ENCODE results near the gene MICAL2. TPM values are rescaled to one million over a fixed set of nuclear protein-coding genes. Genes with fewer than 3 reads are reported as not detected.

The MICAL2 gene
- total RNA-seq, 2 experiments from 2014 or later: not detected

DNA sequence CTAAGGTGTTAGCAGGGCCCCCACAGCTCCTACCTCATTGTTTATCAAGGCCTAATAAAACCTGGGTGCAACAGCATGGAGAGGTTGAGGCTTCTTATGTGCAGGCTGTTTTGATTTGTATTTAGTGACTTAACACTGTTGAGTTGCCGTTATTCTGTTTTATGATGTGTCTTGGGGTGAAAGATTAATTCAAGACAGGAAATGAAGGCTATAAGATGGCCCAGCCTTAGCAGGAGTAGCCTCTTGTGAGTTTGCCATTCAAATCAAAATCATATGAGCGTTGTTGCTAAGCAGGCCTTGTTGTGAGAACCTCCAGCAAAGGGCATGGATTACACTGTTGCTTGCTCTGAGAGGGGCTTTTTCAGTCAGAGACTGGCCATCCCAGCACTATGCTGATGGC is 31.8 kb downstream of the MICAL2 start:
- Histone ChIP-seq H3K9me3 (ENCODE audit: low read length) (no peaks in the 10 kb centered on the region), H3K4me2 (ENCODE audit: low read length) (no peak overlapping the region), H3K9me2 (ENCODE audit: insufficient read depth, low read length) (no peaks in the 10 kb centered on the region), H3K4me1 (ENCODE audit: insufficient read depth, low read length, poor library complexity, severe bottlenecking) (no peaks in the 10 kb centered on the region), H3K27ac (ENCODE audit: low read depth, low read length, poor library complexity, severe bottlenecking) (no peak overlapping the region), H3K36me3 (ENCODE audit: insufficient read depth, low read length) (no peaks in the 10 kb centered on the region), H4K20me1 (ENCODE audit: insufficient read depth, low read length) (no peaks in the 10 kb centered on the region), H2AFZ (ENCODE audit: low read length) (no peak overlapping the region), H3K79me2 (ENCODE audit: insufficient read depth, low read depth, low read length) (no peaks in the 10 kb centered on the region), H3K4me3 (ENCODE audit: low read depth, low read length, poor library complexity, severe bottlenecking) (no peak overlapping the region)
- BruUV-seq (replicated peaks): no TSS peak
- intact Hi-C loops (cut with micrococcal nuclease; ENCODE audit: unreplicated experiment): no loop called here
- ChIA-PET POLR2A (no interaction called here), CTCF (ENCODE audit: unreplicated experiment) (no interaction called here)
- TF ChIP-seq CTCF (conservative IDR thresholded peaks at IDR 0.05; ENCODE audit: low read length): no peak
- no peak for TF ChIP-seq EZH2phosphoT487 (IDR thresholded peaks at IDR 0.05; ENCODE audit: borderline replicate concordance, low read depth, low read length)
- no peak for DNase-seq (ENCODE audit: low spot score)

DNA sequence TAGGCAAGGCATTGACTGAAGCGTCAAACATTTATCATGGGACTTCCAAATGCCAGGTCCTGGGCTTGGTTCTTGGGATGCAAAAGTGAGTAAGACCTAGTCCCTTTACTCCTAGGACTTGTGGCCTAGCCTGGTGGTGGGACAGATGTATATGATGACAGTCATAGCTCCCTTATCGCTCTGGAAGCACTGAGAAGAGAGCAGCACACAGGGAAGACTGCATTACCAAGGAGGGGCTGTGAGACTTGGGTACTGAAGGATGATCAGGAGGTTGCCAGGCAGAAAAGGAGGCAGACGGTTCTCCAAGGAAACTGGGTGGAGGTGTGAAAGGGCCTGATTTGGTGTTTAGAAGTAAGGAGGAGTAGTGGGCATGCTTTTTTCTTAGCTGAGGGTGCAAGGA is 32.5 kb downstream of the MICAL2 start:
- Histone ChIP-seq H3K4me1 (ENCODE audit: insufficient read depth, low read length, poor library complexity, severe bottlenecking) (no peaks in the 10 kb centered on the region), H3K9me3 (ENCODE audit: low read length) (no peaks in the 10 kb centered on the region), H3K27ac (ENCODE audit: low read depth, low read length, poor library complexity, severe bottlenecking) (no peak overlapping the region), H2AFZ (ENCODE audit: low read length) (no peak overlapping the region), H3K4me2 (ENCODE audit: low read length) (no peak overlapping the region), H3K79me2 (ENCODE audit: insufficient read depth, low read depth, low read length) (no peaks in the 10 kb centered on the region), H3K9me2 (ENCODE audit: insufficient read depth, low read length) (no peaks in the 10 kb centered on the region), H3K36me3 (ENCODE audit: insufficient read depth, low read length) (no peaks in the 10 kb centered on the region), H3K4me3 (ENCODE audit: low read depth, low read length, poor library complexity, severe bottlenecking) (no peak overlapping the region), H4K20me1 (ENCODE audit: insufficient read depth, low read length) (no peaks in the 10 kb centered on the region)
- intact Hi-C loops (cut with micrococcal nuclease; ENCODE audit: unreplicated experiment): no loop called here
- no peak for DNase-seq (ENCODE audit: low spot score)
- no TSS peak for BruUV-seq (replicated peaks)
- ChIA-PET CTCF (ENCODE audit: unreplicated experiment) (interaction anchor here (0.6 kb wide), 1 partner anchor 83 kb away, joined by 3 read pairs; no protein-coding TSS in a partner anchor), POLR2A (no interaction called here)
- TF ChIP-seq CTCF (conservative IDR thresholded peaks at IDR 0.05; ENCODE audit: low read length) (no peak), EZH2phosphoT487 (IDR thresholded peaks at IDR 0.05; ENCODE audit: borderline replicate concordance, low read depth, low read length) (no peak)

DNA sequence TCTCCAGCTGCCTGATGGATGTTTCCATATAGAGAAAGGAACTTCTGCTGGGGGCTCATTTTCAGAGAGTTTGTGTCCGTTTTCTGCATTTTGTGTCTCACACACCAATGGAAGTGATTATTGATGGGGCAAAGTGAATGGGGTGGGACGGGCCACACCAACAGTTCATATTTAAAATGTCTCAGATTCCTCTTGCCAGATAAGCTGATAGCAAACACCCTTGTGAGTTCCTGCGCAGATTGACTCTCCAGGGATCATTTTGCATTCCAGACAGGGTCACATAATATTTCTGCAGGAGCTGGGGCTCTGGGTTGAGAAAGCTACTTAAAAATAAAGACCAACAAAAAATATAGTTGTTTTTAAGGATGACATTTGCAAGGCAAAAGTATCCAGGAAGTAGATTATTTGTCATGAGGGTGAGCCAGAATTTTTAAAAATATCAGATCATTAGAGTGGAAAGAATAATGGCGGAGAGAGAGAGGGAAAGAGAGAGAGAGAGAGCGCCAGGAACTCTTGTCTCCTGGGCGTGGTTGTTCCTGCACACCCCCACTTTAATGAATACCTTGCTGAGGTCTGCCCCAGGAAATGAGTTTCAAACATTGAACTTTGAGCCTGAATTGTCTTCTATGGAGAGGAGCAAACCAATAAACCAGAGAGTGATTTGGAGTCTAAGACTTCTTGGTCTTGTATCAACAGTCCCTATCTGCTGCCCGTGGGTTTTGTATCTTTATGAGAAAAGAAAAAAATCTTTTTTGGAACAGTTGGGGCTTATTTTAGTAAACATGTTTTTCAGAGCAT is 33.3 kb downstream of the MICAL2 start:
- CTCF ChIA-PET (ENCODE audit: unreplicated experiment): no interaction called here
- intact Hi-C loops (cut with micrococcal nuclease; ENCODE audit: unreplicated experiment): no loop called here
- no TSS peak for BruUV-seq (replicated peaks)

More for the DNA sequence above, 33.3 kb downstream of the MICAL2 start:
- Histone ChIP-seq H3K36me3 (ENCODE audit: insufficient read depth, low read length) (no peaks in the 10 kb centered on the region), H3K9me3 (ENCODE audit: low read length) (no peaks in the 10 kb centered on the region), H2AFZ (ENCODE audit: low read length) (no peak overlapping the region), H3K4me1 (ENCODE audit: insufficient read depth, low read length, poor library complexity, severe bottlenecking) (no peaks in the 10 kb centered on the region), H4K20me1 (ENCODE audit: insufficient read depth, low read length) (no peaks in the 10 kb centered on the region), H3K27ac (ENCODE audit: low read depth, low read length, poor library complexity, severe bottlenecking) (no peak overlapping the region), H3K79me2 (ENCODE audit: insufficient read depth, low read depth, low read length) (no peaks in the 10 kb centered on the region), H3K4me3 (ENCODE audit: low read depth, low read length, poor library complexity, severe bottlenecking) (no peak overlapping the region), H3K9me2 (ENCODE audit: insufficient read depth, low read length) (no peaks in the 10 kb centered on the region), H3K4me2 (ENCODE audit: low read length) (no peak overlapping the region)
- DNase-seq (ENCODE audit: low spot score): no peak
- POLR2A ChIA-PET: no interaction called here
- TF ChIP-seq CTCF (conservative IDR thresholded peaks at IDR 0.05; ENCODE audit: low read length): no peak
- TF ChIP-seq EZH2phosphoT487 (IDR thresholded peaks at IDR 0.05; ENCODE audit: borderline replicate concordance, low read depth, low read length): no peak

Measured in OCI-LY7 (cell line).